Loucy (cell line): Measurements from ENCODE around the gene LRRK1.

ENCODE experiments used
- H2AFZ ChIP-seq: fragments of 200-600 bp; sonication (generic); 2 replicates; pipeline ENCODE4 v1.6.0; 2016; ENCODE audit warnings: antibody characterized with exemption, mild to moderate bottlenecking, low read length, moderate library complexity
- H3F3A ChIP-seq: fragments of 200-600 bp; 2 replicates; pipeline ENCODE4 v1.6.0; 2016; ENCODE audit warnings: antibody characterized with exemption, low read depth, mild to moderate bottlenecking
- H3K27me3 ChIP-seq: fragments of 200-600 bp; sonication (generic); 2 replicates; pipeline ENCODE4 v1.6.1; 2014; ENCODE audit warnings: low read length, mild to moderate bottlenecking; ENCODE audit not compliant: insufficient read depth, poor library complexity, severe bottlenecking
- H3K36me3 ChIP-seq: fragments of 200-600 bp; sonication (generic); 2 replicates; pipeline ENCODE4 v1.6.1; 2016; ENCODE audit warnings: low read length; ENCODE audit not compliant: insufficient read depth
- H3K4me1 ChIP-seq: fragments of 200-600 bp; sonication (generic); 2 replicates; pipeline ENCODE4 v1.5.1; 2014; ENCODE audit warnings: low read length, mild to moderate bottlenecking; ENCODE audit not compliant: insufficient read depth, poor library complexity, severe bottlenecking
- H3K4me2 ChIP-seq: fragments of 200-600 bp; sonication (generic); 2 replicates; pipeline ENCODE4 v1.6.0; 2014; ENCODE audit warnings: antibody characterized with exemption, low read length, low read depth, mild to moderate bottlenecking; ENCODE audit not compliant: poor library complexity, severe bottlenecking
- H3K4me3 ChIP-seq: fragments of 200-600 bp; sonication (generic); 2 replicates; pipeline ENCODE4 v1.5.1; 2014; ENCODE audit warnings: low read length, mild to moderate bottlenecking, mixed read lengths; ENCODE audit not compliant: poor library complexity, severe bottlenecking
- H3K79me2 ChIP-seq: fragments of 200-600 bp; sonication (generic); 2 replicates; pipeline ENCODE4 v1.6.1; 2014; ENCODE audit warnings: low read length; ENCODE audit not compliant: insufficient read depth
- H3K9ac ChIP-seq: fragments of 200-600 bp; sonication (generic); 2 replicates; pipeline ENCODE4 v1.6.0; 2014; ENCODE audit warnings: mild to moderate bottlenecking, low read depth, low read length, moderate library complexity; ENCODE audit not compliant: poor library complexity, severe bottlenecking
- H3K9me2 ChIP-seq: fragments of 200-600 bp; sonication (generic); replicated peaks from 2 replicates; pipeline ENCODE4 v1.6.1; 2016; ENCODE audit warnings: low read depth, low read length, mixed read lengths
- H3K9me3 ChIP-seq: fragments of 200-600 bp; sonication (generic); 2 replicates; pipeline ENCODE4 v1.6.1; 2014; ENCODE audit warnings: mild to moderate bottlenecking, antibody characterized with exemption, low read length, low read depth; ENCODE audit not compliant: insufficient read depth
- H4K20me1 ChIP-seq: fragments of 200-600 bp; sonication (generic); 2 replicates; pipeline ENCODE4 v1.6.0; 2014; ENCODE audit warnings: antibody characterized with exemption, low read length, mild to moderate bottlenecking; ENCODE audit not compliant: insufficient read depth, poor library complexity, severe bottlenecking
- EZH2phosphoT487 ChIP-seq: fragments of 200-600 bp; IDR thresholded peaks from 2 replicates; pipeline ENCODE4 v1.6.1; 2018; ENCODE audit warnings: antibody characterized with exemption, mild to moderate bottlenecking, moderate library complexity, borderline replicate concordance
- TF ChIP-seq, protein P1 (sequence below): fragments of 200-600 bp; sonication (generic); conservative IDR thresholded peaks from 2 replicates; pipeline ENCODE4 v1.5.1; 2014; ENCODE audit warnings: mild to moderate bottlenecking, antibody characterized with exemption, low read length

LRRK1 gene

DNA sequence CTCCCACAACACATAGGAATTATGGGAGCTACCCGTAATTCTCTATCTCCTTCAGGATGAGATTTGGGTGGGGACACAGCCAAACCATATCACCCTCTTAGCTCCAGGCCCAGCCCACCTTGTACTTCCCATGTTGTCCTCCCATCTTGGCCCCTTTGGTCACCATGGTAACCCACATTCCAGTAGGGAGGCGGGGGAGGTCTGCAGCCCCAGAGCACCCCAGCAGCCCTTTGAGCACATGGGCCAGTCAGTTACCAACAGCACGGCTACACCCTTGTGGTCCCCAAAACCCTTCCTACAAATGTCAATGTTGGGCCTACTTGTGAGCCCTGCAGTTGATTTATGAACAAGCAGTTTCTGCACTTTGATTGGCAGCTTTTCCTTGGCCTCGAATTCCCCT lies 84.5 kb downstream of the LRRK1 start:
- H3K9me2 ChIP-seq = no peaks in the 10 kb centered on the region
- H3K4me1 ChIP-seq = peaks cover 11% of the 10 kb centered on the region
- no peak for TF ChIP-seq EZH2phosphoT487
- TF ChIP-seq, protein P1, sequence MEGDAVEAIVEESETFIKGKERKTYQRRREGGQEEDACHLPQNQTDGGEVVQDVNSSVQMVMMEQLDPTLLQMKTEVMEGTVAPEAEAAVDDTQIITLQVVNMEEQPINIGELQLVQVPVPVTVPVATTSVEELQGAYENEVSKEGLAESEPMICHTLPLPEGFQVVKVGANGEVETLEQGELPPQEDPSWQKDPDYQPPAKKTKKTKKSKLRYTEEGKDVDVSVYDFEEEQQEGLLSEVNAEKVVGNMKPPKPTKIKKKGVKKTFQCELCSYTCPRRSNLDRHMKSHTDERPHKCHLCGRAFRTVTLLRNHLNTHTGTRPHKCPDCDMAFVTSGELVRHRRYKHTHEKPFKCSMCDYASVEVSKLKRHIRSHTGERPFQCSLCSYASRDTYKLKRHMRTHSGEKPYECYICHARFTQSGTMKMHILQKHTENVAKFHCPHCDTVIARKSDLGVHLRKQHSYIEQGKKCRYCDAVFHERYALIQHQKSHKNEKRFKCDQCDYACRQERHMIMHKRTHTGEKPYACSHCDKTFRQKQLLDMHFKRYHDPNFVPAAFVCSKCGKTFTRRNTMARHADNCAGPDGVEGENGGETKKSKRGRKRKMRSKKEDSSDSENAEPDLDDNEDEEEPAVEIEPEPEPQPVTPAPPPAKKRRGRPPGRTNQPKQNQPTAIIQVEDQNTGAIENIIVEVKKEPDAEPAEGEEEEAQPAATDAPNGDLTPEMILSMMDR = no peak
- no peaks in the 10 kb centered on the region for H3K9me3 ChIP-seq
- H3K4me3 ChIP-seq = no peak overlapping the region
- H4K20me1 ChIP-seq = no peaks in the 10 kb centered on the region
- no peak overlapping the region for H3K9ac ChIP-seq
- H2AFZ ChIP-seq = no peak overlapping the region
- no peaks in the 10 kb centered on the region for H3K79me2 ChIP-seq
- no peaks in the 10 kb centered on the region for H3F3A ChIP-seq
- no peak overlapping the region for H3K4me2 ChIP-seq
- no peaks in the 10 kb centered on the region for H3K27me3 ChIP-seq
- no peaks in the 10 kb centered on the region for H3K36me3 ChIP-seq

GRCh38 chr15:101004500-101004899 lies 85.3 kb downstream of the LRRK1 start:
- Histone ChIP-seq H3K27me3 (no peaks in the 10 kb centered on the region), H3K4me1 (peaks cover 16% of the 10 kb centered on the region), H3K9me3 (no peaks in the 10 kb centered on the region), H4K20me1 (no peaks in the 10 kb centered on the region), H2AFZ (no peak overlapping the region), H3K9ac (no peak overlapping the region), H3K79me2 (no peaks in the 10 kb centered on the region), H3K36me3 (no peaks in the 10 kb centered on the region), H3K9me2 (no peaks in the 10 kb centered on the region), H3K4me2 (no peak overlapping the region), H3K4me3 (no peak overlapping the region), H3F3A (no peaks in the 10 kb centered on the region)
- TF ChIP-seq EZH2phosphoT487 = no peak
- TF ChIP-seq, protein P1 = no peak

DNA sequence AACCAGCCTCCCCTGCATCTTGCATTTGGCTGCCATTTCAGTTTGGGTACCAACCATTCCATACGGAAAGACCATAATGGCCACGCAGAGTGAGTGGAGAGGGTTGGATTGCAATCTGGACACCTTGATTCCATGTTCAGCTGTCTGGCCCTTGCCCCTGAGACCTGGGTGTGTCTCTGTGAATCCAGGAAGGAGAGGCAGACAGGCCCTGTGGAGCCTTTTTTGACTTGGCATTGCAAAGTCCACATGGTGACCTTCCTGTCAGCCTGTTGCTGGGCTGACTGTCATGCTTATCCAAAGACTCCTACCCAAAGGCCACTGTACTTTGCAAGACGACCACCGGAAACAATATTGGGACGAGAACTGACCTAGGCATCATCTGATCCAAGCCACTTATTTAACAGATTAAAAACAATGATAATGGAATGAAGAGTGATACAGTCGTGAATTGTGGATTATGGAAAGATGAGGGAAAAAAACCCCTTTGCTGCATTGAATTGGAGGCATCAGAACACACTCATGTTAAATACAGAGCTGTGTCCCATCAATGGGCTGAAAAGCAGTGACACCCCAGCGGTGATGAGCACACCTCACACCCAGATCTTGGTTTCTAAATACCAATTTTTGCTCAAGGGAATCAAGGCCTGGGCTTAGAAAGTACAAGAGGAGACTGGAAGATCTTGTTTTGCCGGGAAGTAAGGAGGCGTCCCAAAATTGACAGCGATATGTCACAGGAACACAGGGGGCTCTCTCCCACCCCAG lies 86.0 kb downstream of the LRRK1 start:
- no peak overlapping the region for H3K4me2 ChIP-seq
- no peaks in the 10 kb centered on the region for H4K20me1 ChIP-seq
- no peak overlapping the region for H3K9ac ChIP-seq
- H2AFZ ChIP-seq = no peak overlapping the region
- H3K79me2 ChIP-seq = no peaks in the 10 kb centered on the region
- peaks cover 16% of the 10 kb centered on the region for H3K4me1 ChIP-seq
- H3K9me3 ChIP-seq = no peaks in the 10 kb centered on the region
- no peaks in the 10 kb centered on the region for H3F3A ChIP-seq
- no peaks in the 10 kb centered on the region for H3K36me3 ChIP-seq
- no peaks in the 10 kb centered on the region for H3K9me2 ChIP-seq
- H3K27me3 ChIP-seq = no peaks in the 10 kb centered on the region
- TF ChIP-seq, protein P1 = no peak
- no peak for TF ChIP-seq EZH2phosphoT487
- H3K4me3 ChIP-seq = no peak overlapping the region
